ENCODE results near the gene FXYD1.

Gene FXYD1

GRCh38 chr19:35107545-35107944 is 31.1 kb upstream of the FXYD1 start:
- DNase-seq (ENCODE audit: low read depth) = peak; percentile 34

- DNase-seq (ENCODE audit: low read depth) = no peak
Observed at GRCh38 chr19:35108730-35109129, 29.9 kb upstream of the FXYD1 start.

GRCh38 chr19:35109395-35110112 is 29.1 kb upstream of the FXYD1 start:
- DNase-seq (ENCODE audit: low read depth) = no peak

- no peak for DNase-seq (ENCODE audit: low read depth)
Observed at GRCh38 chr19:35110974-35111373, 27.6 kb upstream of the FXYD1 start.

GRCh38 chr19:35112995-35113688 is 25.5 kb upstream of the FXYD1 start:
- DNase-seq (ENCODE audit: low read depth) = no peak

GRCh38 chr19:35114353-35115176 is 24.1 kb upstream of the FXYD1 start:
- DNase-seq (ENCODE audit: low read depth) = no peak

- no peak for DNase-seq (ENCODE audit: low read depth)
Observed at GRCh38 chr19:35115177-35115951, 23.3 kb upstream of the FXYD1 start, which contains the start of gene FXYD3. Gene FXYD3 (plus strand): TSS chr19:35115823. CDS start chr19:35119377, 3,554 bp downstream.

- DNase-seq (ENCODE audit: low read depth) = no peak
Observed at GRCh38 chr19:35116072-35116801, 22.4 kb upstream of the FXYD1 start.

- DNase-seq (ENCODE audit: low read depth) = no peak
Observed at GRCh38 chr19:35117116-35117515, 21.5 kb upstream of the FXYD1 start.

- no peak for DNase-seq (ENCODE audit: low read depth)
Observed at GRCh38 chr19:35117799-35118198, 20.8 kb upstream of the FXYD1 start.

GRCh38 chr19:35118268-35119020 is 20.2 kb upstream of the FXYD1 start:
- no peak for DNase-seq (ENCODE audit: low read depth)

GRCh38 chr19:35119091-35119490 is 19.5 kb upstream of the FXYD1 start:
- DNase-seq (ENCODE audit: low read depth) = no peak

GRCh38 chr19:35119578-35120155 is 19.0 kb upstream of the FXYD1 start:
- DNase-seq (ENCODE audit: low read depth) = no peak

- peak; percentile 93 for DNase-seq (ENCODE audit: low read depth)
Observed at GRCh38 chr19:35120492-35120891, 18.1 kb upstream of the FXYD1 start.

GRCh38 chr19:35120898-35121297 is 17.7 kb upstream of the FXYD1 start:
- DNase-seq (ENCODE audit: low read depth) = peak; percentile 72

- no peak for DNase-seq (ENCODE audit: low read depth)
Observed at GRCh38 chr19:35122687-35123551, 15.7 kb upstream of the FXYD1 start.

- peak; percentile 54 for DNase-seq (ENCODE audit: low read depth)
Observed at GRCh38 chr19:35123573-35123972, 15.1 kb upstream of the FXYD1 start.

- peak; percentile 88 for DNase-seq (ENCODE audit: low read depth)
Observed at GRCh38 chr19:35124098-35125060, 14.2 kb upstream of the FXYD1 start.

All from stromal cell of bone marrow (primary cell).